ENCODE measurements around the gene RNF220. TPM values are rescaled to one million over a fixed set of nuclear protein-coding genes. Genes with fewer than 3 reads are reported as not detected.

Gene RNF220
- total RNA-seq, 4 donors from 2014 or later = 116 to 140 (median 123) TPM

- WGBS, 2 donors = 76 to 84% methylated on average over 8 to 9 of the region's 9 CpGs
- TF ChIP-seq POLR2A (IDR thresholded peaks at IDR 0.05) = no peak
- TF ChIP-seq, protein P1, sequence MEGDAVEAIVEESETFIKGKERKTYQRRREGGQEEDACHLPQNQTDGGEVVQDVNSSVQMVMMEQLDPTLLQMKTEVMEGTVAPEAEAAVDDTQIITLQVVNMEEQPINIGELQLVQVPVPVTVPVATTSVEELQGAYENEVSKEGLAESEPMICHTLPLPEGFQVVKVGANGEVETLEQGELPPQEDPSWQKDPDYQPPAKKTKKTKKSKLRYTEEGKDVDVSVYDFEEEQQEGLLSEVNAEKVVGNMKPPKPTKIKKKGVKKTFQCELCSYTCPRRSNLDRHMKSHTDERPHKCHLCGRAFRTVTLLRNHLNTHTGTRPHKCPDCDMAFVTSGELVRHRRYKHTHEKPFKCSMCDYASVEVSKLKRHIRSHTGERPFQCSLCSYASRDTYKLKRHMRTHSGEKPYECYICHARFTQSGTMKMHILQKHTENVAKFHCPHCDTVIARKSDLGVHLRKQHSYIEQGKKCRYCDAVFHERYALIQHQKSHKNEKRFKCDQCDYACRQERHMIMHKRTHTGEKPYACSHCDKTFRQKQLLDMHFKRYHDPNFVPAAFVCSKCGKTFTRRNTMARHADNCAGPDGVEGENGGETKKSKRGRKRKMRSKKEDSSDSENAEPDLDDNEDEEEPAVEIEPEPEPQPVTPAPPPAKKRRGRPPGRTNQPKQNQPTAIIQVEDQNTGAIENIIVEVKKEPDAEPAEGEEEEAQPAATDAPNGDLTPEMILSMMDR (IDR thresholded peaks at IDR 0.05) = no peak
- H3K4me3 ChIP-seq (ENCODE audit: low read depth, poor library complexity, severe bottlenecking) = no peak overlapping the region
- DNase-seq (ENCODE audit: low spot score in 2 of 2) = no peak
- intact Hi-C loops (cut with DNase I; ENCODE audit: low total_unique reads) = no loop called here
These were observed 238.8 kb downstream of the RNF220 start for GRCh38 chr1:44643721-44644334.

DNA sequence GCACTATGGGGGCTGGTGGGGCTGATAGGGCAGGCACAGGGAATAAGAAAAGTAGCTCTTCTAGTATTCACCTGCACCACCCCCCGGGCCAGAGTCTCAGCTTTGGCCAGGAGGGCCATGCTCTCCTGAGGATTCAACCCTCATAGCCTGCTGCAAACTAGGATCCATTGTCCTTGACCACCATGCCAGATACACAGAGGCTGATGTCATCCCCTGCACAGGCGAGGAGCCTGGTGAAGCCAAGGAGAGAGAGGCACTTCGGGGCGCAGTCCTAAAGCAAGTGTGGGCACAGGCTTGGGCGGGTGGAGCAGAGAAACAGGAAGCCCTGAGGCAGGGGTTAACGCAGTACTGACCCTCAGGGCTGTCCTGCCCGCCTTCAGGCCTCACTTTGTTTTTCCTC is 239.8 kb downstream of the RNF220 start:
- intact Hi-C loops (cut with DNase I; ENCODE audit: low total_unique reads) = no loop called here
- TF ChIP-seq, protein P1 (IDR thresholded peaks at IDR 0.05) = no peak
- no peak for TF ChIP-seq POLR2A (IDR thresholded peaks at IDR 0.05)
- 76 to 84% methylated on average over 7 of the region's 7 CpGs for WGBS, 2 donors
- H3K4me3 ChIP-seq (ENCODE audit: low read depth, poor library complexity, severe bottlenecking) = no peak overlapping the region
- DNase-seq (ENCODE audit: low spot score in 2 of 2) = no peak

DNA sequence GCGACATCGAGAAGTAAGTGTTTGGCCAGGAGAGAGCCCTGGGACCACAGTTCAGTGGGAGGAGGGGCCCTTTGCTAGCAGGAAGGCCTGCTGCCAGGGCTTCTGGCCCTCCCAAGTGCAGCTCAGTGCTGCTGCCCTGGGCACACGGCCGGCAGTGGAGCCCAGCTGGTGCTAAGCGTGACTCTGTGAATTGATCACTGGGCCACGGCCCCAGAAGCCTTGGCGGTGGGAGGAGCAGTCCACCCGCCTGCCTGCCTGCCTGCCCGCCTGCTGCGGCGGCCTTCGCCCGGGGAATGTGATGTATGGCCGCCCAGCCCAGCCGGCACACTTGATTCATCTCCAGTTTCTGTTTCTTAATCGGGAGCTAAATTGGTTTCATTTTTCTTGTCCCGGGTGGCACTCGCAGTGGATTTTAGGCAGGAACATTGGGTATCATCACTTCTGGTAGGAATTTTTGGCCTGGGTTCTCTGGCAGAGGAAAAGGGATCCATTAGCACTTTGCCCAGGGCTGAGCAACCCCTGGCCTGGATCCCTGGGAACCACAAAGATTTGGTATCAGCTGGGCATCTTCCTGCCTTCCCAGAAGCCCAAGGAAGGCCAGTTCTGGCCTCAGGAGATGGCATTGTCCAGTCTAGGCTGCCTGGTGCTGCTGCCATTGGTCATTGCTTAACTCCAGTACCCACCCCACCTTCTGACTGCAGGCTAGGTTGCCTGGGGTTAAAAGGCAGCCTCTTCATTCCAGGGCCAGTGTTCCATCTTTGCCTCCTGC is 240.6 kb downstream of the RNF220 start:
- 44 to 64% methylated on average over 18 of the region's 18 CpGs for WGBS, 2 donors
- intact Hi-C loops (cut with DNase I; ENCODE audit: low total_unique reads) = no loop called here
- H3K4me3 ChIP-seq (ENCODE audit: low read depth, poor library complexity, severe bottlenecking) = no peak overlapping the region
- no peak for DNase-seq (ENCODE audit: low spot score in 2 of 2)
- TF ChIP-seq, protein P1 (IDR thresholded peaks at IDR 0.05) = no peak
- TF ChIP-seq POLR2A (IDR thresholded peaks at IDR 0.05) = no peak

DNA sequence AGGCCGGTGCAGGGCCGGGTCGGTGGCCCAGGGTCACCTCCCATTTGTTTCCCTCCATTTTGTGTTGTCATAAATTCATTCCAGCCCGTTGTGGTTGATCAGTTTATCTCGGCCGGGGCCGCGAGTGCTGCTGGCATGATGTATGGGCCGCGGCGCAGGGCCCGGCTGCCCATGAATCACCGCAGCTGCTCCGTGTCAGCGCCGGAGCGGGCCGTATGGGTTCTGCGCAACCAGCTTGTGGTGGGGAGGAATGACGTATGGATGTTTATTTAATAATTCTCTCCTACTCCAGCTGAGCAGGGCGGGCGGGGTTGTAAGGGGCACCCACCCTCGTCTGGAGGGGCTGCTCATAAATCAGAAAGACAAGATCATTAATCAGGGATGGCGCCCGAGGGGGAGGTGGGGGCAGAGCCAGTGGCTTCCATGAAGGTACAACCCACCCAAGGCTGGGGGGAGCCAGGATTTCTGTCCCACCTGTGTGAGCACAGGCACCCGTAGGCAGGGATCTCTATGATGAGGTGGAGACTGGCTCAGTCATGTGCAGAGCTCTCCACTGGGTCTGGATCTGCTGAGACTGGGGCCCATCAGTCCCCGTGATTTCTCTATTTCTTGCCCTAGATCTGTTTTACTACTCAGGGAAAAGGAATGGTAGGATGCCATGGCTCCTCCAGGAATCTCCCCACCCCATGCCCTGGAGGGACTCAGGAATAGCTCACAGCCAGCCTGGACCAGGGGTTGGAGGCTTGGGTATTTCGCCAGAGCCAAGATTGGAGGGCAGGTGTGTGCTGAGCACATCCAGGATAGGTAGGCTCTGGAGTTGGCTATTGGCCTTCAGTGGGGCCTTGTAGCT is 241.4 kb downstream of the RNF220 start:
- no peak for DNase-seq (ENCODE audit: low spot score in 2 of 2)
- 80 to 86% methylated on average over 28 of the region's 28 CpGs for WGBS, 2 donors
- no peak overlapping the region for H3K4me3 ChIP-seq (ENCODE audit: low read depth, poor library complexity, severe bottlenecking)
- no peak for TF ChIP-seq POLR2A (IDR thresholded peaks at IDR 0.05)
- TF ChIP-seq, protein P1 (IDR thresholded peaks at IDR 0.05) = no peak
- intact Hi-C loops (cut with DNase I; ENCODE audit: low total_unique reads) = no loop called here

DNA sequence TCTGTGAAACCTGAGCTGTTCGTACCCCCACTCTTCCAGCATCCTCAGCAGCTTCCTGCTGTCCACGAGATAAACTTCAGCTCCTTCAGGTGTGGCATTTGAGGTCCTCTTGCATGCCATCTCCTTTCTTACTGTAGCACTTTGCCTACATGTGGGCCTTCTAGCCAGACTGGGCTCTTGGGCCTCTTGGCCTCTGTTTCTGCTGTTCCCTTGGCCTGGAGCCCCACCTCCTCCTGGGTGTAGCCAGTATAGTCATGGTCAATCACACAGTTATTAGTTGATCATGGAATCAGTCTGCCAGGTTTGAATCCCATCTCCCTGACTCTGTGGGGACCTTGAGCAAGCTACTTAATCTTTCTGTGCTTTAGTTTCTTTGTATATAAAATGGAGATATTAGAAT is 242.8 kb downstream of the RNF220 start:
- intact Hi-C loops (cut with DNase I; ENCODE audit: low total_unique reads) = no loop called here
- 75 to 95% methylated on average over 2 of the region's 2 CpGs for WGBS, 2 donors
- no peak for DNase-seq (ENCODE audit: low spot score in 2 of 2)
- no peak overlapping the region for H3K4me3 ChIP-seq (ENCODE audit: low read depth, poor library complexity, severe bottlenecking)
- TF ChIP-seq, protein P1 (IDR thresholded peaks at IDR 0.05) = no peak
- no peak for TF ChIP-seq POLR2A (IDR thresholded peaks at IDR 0.05)
